DMS153 treated with DMSO at 0.1 percent for 48 hours (cell line): Measurements from ENCODE around the gene RAMAC.
"Not testable (repeated sequence)": the region's sequence is repeated elsewhere in the genome, so short reads cannot be mapped to it uniquely, and the experiment has no call there.

ENCODE experiments used
- DNase-seq: peaks from one replicate; lab custom pipeline; 2025; ENCODE audit not compliant: unreplicated experiment; lab: John Stamatoyannopoulos, UW

The RAMAC gene

DNA sequence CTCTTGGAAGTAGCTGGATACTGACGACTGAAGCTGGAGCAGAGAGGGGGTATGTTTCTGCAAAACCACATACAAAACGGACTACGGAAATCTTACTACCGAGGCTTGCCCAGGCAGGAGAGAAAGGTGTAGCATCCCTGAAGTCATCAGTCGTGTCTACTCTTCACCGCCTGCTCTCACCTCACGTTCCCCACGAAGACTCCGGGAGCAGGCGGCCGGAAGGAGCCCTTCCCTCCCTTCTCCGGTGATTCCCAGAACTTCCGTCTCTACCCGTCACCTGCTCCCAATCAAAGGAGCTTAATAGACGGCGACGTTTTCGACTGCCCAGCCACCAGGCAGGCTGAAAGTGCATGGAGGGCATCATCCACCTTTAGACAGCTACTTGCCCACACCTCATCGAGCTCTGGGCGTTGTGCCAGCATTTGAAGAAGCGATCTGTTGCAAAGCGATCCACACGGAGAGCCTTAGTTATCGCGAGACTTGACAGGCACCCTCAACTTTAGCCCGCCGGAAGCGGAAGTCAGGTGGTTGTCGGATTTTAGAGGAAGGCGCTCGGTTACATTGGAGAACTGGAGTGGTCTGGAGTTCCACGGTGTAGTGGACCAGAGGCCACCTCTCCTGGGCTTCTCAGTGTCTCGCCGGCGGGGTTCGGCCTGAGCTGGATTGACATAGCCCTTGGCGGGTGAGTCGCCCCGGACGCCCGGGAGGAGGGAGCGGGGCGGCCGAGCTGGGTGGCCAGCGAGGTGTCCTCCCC is at the start of gene RAMAC:
TSS of gene RAMAC (plus strand) at position 523 of the 754 bp plus-strand sequence. CDS start 2,809 bp downstream, outside the sequence.
- peak; percentile 77 for DNase-seq

DNA sequence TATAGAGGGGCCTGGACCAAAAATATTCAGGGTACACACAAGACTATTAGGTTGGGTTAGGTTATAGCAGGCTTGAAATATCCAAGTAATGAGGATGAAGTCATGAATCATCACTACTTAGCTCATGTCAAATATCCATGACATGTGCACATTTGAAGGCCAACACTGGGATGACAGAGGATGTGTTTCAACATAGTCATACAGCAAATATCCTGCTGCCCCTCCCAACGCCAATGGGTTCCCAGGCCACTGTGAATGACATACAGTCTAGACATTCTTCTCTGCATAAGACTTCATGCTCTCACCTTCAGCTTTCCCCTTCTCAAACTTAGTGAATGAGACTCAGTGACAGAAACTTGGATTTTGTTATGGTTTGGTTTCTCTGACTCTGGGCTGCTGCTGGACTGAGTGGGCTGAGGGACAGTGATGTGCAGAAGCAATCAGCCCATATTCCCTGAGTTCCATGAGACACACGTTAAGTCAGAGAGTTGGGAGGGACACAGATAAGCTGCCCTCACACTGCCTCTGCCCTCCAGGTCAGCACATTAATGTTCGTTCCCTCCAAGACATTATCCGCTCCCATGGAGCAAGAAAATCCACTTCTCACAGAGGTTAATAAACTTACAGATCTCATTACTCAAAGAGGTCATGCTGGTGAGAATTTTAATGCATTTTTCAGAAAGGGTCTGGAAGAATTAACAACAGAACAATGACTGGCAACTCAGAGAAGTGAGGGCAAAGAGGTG is 48.9 kb upstream of the RAMAC start:
- DNase-seq: no peak

DNA sequence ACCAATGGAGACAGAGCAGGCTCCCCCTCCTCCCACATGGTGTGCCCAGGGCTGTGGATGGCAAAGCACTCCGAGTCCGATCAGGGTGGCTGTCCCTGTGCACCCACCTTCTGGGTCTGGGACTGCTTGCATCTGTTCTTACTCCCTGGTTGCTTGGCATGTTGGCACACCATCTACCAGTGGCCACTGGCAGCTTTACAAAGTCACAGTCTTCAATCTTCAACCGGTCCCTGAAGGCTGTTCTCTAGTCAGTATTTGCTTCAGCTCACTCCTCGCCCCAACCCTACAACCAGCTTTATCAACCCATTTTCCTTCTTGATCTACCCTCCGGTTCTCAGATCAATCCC is 48.3 kb upstream of the RAMAC start:
- no peak for DNase-seq

DNA sequence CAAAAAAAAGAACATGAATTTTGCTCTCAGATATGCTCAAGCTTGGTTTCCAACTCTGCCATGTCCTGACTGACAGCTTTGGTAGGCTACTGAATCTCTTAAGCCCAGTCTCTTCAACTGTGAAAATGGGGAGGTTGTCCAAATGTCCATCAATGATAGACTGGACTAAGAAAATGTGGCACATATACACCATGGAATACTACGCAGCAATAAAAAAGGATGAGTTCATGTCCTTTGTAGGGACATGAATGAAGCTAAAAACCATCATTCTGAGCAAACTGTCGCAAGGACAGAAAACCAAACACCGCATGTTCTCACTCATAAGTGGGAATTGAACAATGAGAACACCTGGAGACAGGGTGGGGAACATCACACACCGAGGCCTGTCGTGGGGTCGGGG is 46.3 kb upstream of the RAMAC start:
- not testable (repeated sequence) for DNase-seq

DNA sequence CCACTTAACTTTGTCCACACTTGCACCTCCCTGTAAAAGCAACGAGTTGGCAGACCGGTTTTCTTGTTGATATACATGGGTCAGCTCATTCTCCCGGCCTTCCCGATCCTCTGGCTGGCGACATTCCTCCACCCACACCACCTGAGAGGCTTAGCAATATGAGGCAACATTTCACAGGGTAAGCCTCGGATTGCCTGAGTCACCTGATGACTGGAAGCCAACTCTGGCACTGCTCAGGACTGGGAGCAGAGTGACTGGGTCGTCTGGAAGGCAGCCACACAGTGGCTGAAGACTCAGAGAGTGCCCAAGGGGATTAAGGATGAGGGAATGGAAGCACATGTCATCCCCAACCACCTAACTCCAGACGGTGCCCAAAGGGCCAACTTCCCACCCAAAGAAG is 43.3 kb upstream of the RAMAC start:
- no peak for DNase-seq

DNA sequence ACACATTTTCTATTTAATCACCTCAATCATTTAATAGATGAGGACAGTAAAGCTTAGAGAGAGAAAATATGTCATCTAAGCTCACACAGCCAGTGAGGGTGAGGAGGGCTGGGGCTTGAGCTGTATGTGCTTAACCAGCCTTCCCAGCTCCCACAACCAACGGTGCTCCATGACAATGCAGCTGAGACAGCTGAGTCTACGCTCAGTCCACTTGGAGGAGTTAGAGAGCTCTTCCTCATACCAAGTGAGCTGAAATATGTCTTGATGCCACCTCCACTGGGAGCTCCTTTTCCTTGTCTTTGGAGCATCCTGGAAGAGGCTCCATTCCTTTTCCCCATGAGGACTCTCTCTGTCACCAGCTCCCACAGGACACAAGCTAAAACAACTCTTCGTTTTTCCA is 42.8 kb upstream of the RAMAC start:
- DNase-seq: no peak

DNA sequence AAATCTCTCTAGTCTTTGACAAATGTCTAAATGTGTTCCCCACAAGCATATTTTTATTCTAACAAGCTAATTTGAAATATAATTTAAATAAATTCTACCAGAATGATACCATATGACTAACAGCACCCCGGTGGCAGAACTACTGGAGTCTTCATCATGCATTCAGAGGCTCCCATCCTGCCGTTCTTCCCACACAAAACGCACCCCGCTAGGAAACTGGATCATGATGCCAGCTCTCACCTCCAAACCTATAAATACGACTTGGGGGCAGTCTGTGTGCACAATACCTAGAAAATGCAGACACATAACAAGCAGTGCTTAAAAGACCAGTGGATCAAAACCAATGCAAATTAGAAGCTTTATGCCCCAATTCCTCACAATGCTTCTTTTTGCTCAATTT is 42.0 kb upstream of the RAMAC start:
- DNase-seq: no peak

DNA sequence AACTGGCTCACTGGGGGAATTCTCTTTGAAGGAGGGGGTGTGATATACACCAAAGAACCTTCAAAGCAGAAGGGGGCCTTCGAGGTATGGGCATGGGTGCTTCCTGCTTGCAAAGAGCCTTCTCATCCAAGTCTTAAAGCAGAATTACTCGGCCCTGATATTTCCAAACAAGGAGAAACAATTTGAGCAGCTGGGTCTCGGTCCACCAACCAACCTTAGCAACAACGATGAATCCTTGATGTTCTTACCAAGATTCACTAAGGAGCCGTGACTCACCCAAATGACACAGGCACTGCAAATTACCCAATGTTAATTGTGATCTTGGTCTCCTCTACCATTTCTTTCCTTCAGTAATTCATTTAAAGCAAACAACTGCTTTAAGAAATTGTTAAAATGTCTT is 41.2 kb upstream of the RAMAC start:
- DNase-seq: no peak

DNA sequence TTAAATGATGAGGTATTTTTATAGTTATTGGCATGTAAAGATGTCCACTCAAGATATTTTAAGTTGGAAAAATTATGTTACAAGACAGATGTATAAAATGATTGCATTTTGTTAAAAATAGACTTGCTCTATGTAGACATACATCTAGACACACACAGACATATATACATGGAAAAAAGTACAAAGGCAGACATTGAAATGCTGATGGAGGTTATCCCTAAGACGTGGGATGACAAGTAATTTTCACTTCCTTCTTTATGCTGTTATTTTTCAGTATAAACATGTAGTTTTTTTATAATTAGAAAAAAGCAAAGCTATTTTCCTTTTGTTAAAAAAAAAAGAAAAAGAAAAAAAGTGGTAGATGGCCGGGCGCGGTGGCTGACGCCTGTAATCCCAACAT is 40.7 kb upstream of the RAMAC start:
- DNase-seq: no peak

DNA sequence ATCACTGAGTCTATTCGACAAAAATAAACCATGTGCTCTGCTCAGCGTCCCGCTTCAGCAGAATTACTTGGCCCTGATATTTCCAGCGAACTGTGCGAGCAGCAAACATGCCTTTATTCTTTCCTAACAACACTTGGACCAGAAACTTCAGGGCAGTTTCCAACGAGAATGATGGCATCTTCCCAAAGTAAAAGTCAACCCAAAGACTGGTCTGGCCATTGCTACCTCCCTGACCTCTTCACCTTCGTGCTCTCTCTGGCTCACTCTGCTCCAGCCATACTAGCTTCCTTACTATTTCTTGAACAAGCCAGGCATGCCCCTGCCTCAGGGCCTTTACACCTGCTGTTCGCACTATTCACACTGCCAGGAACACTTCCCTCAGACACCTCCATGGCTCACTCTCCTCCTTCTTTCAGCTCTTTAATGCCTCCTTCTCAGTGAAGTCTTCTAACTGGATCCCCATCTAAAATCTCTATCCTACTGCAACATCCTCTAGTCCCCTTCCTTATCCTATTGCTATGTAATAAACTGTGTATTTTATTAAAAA is 39.8 kb upstream of the RAMAC start:
- DNase-seq: no peak

DNA sequence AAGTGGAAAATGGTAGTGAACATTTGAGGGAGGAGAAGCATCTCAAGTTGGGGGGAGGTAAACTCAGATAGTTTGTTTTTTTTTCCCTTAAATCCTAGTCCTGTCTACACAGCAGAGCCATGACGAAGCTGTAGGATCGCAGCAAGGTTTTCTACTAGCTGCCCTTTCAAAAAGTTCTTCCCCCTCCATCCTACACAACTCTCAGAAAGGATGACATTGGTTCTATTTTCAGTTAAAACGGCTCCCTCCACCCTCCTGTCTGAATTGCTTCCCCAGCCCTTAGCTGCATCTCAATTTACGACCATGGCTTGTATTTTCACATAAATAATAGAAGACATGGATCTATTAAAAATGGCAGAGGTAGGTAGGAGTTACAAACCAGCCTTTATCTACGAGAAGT is 35.7 kb upstream of the RAMAC start:
- no peak for DNase-seq

DNA sequence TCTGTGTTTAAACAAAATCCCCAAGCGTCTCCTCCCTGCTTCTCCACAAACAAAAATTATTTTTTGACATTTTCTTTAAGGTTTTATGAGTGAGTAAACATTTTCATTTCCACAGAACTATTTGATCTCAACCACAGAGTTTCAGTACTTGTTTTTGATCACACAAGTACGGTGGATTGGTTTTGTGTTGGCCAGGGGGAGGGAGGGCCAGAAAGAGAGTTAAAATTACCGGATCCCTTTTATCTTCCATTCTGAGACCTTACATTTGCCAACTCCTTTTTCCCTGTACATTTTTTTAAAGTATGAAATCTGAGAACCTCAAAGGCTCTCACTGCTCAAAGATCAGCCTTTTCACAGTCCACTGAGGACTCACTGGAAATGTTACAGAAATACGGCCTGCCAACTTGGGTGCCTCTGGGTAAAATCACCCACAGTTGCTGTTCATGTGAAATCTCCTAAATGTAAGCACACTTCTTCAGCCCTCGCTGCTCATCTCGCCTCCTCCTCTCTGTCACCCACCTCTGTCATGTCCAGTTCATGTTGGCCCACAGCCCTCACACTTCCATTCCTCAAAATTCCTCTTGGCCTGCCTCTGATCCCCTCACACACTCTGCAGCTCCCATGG is 35.2 kb upstream of the RAMAC start:
- DNase-seq: no peak

DNA sequence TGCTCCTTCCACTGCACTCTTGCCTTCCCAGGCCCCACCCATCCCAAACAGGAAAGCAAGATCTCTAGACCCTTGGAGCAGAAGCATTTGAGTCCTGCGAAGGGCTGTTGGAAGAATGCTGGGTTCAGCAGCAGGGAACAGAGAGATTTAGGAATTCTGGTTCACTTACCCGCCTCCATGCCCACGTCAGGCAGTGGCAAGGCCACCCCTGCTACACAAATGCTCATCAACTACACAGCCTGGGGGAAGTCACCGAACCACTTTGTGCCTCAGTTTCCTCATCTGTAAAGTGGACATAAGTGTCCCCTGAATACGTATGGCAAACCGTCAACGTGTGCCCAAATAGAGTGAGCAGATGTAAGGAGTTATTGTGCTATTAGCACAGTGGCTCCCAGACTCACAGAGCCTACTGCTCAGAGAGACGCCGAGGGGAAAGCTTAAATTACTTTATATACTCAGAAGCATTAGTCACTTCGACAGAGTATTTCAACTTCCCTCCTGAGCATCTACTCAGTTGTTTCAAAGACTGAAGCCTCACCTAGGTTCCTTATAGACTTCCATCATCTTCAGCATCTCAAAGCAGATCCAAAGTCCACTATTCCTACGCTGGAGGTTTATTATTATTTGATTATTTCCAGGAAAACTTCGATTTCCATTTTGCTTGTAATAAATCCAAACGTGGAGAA is 34.4 kb upstream of the RAMAC start:
- no peak for DNase-seq

DNA sequence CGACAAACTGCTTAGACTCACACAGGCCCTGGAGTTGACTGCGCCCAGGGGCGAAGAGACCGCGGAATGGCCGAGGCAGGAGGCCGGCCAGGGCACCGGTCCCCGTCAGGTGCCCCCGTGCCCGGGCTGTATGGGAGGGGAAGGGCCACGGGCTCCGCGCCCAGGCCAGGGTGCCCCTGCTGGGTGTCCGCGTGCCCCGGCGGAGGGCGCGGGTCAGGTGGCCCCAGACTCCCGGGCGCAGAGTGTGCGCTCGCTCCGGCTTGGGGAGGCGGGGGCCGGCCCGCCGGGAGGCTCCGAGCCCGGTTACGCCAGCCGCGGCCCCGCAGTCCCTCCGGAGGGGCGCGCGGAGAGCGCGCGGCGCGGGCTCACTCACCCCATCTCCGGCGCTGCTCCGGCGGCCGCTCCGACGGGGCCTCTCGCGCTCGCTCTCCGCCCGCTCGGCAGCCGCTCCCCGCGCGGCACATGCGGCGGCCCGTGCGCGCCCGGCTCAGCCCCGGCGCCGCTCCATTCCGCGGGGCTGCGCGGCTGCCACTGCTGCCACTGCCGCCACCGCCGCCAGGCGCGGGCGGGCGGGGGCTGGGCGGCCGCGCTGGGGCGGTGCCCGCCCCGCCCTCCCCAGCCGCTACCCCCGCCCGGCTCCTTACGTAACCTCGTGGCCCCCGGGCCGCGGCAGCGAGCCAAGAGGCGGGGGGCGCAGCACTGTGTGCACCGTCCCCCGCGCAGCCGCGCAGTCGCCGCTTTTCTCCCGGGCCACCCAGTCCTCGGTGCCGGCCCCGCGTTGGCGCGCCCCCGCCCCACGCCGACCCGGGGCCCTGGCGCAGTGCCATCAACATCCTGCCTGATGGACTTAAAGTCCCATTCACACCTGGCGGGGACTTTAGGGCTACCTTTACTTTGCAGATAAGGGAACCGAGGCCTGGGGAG is 33.6 kb upstream of the RAMAC start, which contains the start of gene HOMER2:
TSS of gene HOMER2 (minus strand) at position 563 of the 924 bp plus-strand sequence. CDS start at position 378, 185 bp downstream.
- no peak for DNase-seq

DNA sequence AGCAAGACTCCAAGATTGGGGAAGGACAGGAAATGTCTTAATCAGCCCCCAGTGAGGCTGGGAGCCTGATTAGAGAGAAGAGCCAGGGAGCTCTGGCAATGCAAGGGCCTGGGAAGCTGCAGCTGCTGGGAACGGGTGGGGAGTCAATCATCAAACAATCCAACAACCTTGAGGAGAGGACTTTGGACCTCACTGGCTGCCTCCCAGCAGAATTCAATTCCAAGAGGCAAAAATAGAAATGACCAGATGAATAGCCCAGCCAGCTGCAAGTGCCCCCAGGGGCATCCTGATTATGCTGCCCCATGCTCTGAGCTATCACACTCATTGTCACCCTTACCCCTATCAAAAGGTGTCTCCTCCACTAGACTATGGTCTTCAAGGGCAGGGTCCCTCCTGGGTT is 27.4 kb upstream of the RAMAC start:
- DNase-seq: no peak

DNA sequence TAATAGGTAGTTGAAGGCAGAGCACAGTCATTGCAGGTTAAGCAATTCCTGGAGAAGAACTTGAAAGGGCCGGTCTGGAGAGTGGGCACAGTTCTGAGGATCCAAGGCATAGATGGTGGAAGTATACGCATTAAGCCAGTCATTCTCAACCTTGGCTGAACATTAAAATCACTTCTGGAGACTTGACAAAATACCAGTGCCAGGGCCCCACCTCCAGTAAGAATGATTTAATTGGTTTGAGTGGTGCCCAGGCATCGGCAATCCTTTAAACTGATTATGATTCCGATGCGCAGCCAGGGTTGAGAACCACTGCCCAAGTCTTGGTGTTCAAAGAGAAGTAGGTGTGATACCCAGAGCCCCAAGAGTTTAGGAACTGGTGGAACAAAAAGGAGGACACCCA is 26.6 kb upstream of the RAMAC start:
- no peak for DNase-seq

DNA sequence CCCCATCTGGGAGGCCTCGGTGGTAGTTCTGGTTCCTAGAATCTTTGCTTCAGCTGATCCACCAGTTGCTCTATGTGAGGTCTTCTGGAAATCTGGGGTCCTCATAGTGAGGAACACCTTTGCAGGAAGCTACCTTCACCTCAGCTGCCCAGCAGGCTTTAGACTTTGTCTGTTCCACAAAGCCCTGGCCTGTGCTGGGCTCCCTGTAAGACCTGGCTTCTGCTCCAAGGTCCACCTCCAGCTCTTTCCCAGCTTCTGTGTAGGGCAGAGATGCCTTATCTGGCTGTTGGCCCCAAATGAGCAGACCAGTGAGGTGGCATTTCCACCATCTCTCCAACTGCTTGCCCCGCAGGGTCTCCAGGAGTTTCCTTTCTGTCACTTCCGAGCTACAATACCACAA is 25.2 kb upstream of the RAMAC start:
- DNase-seq: no peak

DNA sequence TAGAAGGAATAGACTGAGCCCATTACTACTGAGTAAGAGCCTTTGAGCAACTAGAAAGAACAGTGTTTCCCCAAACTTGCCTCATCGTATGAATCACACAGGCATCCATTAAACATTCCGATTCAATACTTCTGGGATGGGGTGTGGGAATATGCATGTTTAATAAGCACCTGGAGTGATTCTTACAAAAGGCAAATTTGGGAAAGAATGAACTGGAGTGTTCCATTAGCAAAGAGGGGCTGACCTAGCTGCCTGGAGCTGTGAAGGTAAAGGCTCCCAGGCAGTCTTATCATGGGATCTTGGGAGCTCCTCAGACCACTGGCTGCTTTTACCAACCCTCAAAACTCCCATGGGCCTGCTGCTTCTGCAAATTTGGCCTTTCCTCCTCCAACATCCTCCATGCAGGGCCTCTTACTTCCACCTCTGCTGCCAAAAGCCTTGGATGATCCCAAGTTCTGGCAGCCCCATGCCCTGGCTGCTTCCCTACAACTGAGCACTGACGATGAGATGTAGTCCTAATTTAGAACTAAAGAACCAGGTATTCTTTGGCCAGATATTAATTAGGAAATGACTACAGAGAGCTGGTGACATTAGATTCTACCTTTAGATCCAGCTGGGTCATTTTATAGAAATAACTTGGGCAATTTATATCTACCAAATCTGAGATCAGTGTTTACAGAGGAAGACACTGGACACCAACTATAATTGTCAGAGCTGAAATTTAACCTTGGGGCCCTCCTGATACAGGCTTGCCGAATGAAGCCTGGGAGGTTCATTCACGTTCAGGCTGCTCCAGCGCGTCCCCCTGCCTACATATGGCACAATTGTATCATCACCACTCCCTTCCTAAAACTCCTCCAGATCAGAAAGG is 22.3 kb upstream of the RAMAC start:
- DNase-seq: no peak

DNA sequence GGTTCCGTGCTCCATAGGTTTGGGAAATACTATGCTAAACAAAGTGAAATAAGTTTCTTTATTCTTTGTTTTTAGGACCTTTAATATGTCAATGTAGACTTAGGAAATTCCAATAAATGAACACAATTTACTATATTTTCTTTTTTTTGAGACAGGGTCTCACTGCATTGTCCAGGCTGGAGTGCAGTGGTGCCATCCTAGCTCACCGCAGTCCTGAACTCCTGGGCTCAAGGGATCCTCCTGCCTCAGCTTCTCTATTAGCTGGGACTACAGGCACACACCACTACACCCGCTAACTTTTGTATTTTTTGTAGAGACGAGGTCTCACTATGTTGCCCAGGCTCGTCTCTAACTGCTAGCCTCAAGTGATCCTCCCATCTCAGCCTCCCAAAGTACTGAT is 21.1 kb upstream of the RAMAC start:
- no peak for DNase-seq
